ENCODE data around the gene SLC5A11.
"Not testable (repeated sequence)": the region's sequence is repeated elsewhere in the genome, so short reads cannot be mapped to it uniquely, and the experiment has no call there.

Gene SLC5A11

GRCh38 chr16:24834459-24835335 lies 11.1 kb upstream of the SLC5A11 start:
- no peak for DNase-seq (ENCODE audit: low read depth, low spot score)

- DNase-seq (ENCODE audit: low read depth, low spot score) = no peak
Measured at GRCh38 chr16:24836836-24837235, 8.9 kb upstream of the SLC5A11 start.

GRCh38 chr16:24837969-24838368 lies 7.8 kb upstream of the SLC5A11 start:
- no peak for DNase-seq (ENCODE audit: low read depth, low spot score)

DNA sequence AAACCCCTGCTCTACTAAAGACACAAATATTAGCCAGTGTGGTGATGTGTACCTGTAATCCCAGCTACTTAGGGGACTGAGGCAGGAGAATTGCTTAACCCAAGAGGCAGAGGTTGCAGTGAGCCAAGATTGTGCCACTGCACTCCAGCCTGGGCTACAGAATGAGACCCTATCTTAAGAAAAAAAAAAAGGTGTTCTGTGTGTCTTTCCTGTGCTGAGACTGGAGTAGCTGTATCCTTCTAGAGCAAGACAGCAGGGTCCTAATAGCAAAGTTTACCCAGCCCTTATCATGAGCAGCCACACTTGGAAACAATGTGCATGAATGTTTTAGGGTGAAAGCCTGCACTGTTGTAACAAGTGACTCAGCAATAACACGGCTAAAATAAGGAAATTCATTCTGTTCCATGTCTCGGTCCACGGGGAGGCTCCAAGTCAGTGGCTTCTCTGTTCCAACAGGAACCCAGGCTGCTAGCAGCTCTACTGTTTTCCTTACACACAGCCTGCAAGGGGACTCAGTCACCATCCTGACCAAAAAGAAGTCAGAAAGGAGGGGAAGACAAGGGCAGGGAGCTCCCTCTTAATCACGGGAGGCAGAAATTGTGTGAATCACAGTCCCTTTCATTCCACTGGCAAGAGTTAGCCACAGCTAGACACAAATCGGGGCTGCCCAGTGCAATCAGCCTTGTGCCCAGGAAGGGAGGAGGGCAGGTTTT lies 7.1 kb upstream of the SLC5A11 start:
- peak; percentile 15 for DNase-seq (ENCODE audit: low read depth, low spot score)

DNA sequence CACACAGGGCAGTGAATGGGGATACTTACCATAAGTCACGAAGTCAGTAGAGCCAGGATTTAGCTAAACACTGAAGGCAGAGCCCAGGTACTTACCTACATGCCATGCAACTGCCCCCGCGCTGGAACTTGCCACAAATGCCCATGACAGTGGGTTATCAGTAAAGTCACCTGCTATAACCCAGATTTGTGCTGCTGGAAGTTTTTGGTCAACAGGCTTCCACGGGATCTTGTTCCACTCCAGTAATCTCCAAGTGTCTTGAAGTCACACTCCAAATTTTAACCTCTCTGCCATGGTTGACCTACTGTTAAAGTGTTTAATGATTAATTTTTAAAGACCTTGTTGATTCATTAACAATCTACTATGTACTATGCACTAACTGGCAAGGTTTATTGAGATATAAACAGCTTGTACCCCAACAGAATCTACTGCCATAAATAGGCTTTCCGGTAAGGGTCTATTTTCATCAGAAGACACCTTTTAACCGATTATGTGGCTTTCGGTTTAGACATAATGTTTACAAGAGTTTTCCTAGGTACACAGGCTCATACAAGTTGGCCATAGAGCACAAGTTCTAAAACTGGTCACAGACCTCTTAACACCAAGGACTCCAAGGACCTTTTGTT lies 6.3 kb upstream of the SLC5A11 start:
- DNase-seq (ENCODE audit: low read depth, low spot score) = no peak

- DNase-seq (ENCODE audit: low read depth, low spot score) = no peak
Measured at GRCh38 chr16:24841291-24841690, 4.5 kb upstream of the SLC5A11 start.

DNA sequence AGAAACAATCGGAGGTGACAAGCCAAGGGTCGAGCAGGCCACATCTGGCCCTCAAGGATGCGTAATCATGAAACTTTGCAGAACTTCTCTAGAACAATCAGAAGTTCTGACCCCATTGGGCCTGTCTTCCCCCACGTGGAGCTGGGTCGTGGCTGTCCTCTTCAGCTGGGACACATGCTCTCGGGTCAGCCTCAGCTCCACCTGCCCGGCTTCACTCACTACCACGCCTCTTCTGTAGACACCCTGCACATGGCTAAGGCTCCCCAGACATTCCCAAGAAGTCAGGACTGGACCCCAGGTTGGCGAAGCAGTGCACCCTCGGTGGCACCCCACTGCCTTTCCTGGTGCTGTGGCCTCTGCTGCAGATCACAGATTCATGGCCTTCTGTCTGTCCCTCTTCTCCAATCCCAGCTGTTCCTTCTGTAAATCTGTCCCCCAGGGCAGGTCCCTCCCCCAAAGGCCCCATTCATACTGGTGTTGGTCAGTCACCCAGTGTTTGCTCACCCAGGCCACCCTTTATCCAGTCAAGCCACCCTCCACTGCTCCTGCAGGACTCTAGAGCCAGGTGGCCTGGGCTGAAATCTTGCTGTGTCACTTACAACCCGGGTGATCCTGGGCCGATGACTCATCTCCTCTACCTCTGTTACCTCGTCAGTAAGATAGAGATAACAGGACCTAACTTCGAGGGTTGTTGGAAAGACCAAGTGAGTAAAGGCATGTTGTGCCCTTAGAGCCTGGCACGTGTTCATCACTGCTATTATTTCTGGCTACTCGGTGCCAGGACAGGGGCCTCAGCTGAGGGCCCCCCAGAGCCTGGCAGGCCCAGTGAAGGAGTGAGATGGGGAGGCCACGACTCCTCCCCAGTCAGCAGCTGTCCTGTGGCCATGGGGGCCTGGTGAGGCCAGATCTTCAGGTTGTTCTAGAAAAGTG lies 1.4 kb upstream of the SLC5A11 start:
- DNase-seq (ENCODE audit: low read depth, low spot score) = no peak

DNA sequence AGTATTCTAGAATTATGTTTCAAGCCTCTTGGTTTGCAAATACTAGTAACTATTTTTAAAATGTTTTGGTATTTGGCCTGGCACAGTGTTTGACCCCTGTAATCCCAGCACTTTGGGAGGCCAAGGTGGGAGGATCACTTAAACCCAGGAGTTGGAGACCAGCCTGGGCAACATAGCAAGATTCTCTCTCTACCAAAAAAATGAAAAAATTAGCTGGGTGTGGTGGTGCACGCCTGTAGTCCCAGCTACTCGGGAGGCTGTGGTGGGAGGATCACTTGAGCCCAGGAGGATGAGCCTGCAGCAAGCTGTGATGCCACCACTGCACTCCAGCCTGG lies 765 bp upstream of the SLC5A11 start:
- not testable (repeated sequence) for DNase-seq (ENCODE audit: low read depth, low spot score)

DNA sequence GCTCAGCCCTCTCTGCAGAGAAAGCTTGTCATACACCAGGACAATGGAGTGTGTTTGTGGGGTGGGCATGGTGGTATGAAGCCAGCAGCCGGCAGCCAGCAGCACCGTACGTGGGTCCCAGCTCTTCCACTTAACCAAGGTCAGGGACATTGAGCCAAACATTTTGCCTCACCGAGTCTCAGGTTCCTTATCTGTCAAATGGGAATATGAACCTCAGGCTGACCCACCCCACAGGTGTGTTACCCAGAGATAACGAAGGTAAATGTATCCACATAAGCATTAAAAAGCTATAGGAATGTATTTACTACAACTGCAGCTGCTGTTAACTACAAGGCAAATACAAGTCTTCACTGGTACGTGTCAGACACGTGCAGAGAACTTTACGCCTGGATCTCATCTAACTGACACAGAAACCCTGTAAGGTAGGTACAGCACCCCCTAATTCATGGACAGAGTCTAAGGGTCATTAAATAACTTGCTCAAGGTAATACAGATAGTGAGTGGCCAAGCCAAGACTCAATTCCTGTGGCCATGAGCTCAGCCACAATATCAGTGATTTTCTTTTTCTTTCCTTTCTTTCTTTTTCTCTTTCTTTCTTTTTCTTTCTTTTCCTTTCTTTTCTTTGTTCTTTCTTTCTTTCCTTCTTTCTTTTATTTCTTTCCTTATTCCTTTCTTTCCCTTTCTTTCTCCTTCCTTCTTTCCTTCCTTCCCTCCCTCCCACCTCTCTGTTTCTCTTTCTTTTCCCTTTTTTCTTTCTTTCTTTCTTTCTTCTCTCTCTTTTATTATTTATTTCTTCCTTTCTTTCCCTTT lies 990 bp downstream of the SLC5A11 start:
- DNase-seq (ENCODE audit: low read depth, low spot score) = no peak

DNA sequence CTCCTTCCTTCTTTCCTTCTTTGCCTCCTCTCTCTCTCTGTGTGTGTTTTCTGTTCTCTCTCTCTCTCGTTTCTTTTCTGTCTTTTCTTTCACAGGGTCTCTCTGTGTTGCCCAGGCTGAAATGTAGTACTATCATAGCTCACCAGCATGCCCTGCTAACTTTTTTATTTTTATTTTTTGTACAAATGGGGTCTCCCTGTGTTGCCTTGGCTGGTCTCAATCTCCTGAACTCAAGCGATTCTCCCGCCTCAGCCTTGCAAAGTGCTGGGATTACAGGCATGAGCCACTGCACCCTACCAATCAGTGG lies 1.5 kb downstream of the SLC5A11 start:
- DNase-seq (ENCODE audit: low read depth, low spot score) = no peak

- no peak for DNase-seq (ENCODE audit: low read depth, low spot score)
Measured at GRCh38 chr16:24848065-24848464, 2.3 kb downstream of the SLC5A11 start.

- DNase-seq (ENCODE audit: low read depth, low spot score) = no peak
Measured at GRCh38 chr16:24849641-24850040, 3.9 kb downstream of the SLC5A11 start.

- no peak for DNase-seq (ENCODE audit: low read depth, low spot score)
Measured at GRCh38 chr16:24850289-24850938, 4.7 kb downstream of the SLC5A11 start.

DNA sequence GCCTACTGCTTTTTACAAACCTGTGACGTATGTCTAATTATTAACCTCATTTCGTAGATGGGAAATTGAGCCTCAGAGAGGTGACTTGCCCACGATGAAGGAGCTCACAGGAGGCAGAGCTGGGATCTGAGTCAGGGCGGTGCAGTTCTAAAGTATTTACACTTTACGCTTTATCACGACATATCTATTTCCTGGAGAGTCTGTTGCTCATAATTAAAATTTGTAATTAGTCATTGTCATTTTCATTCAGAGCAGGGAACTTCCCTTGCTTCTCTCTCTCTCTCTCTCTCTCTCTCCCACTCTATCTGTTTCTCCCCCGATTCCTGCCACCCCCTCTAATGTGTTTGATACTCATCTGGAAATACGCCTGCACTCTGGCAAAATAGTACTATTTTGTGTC lies 5.9 kb downstream of the SLC5A11 start:
- no peak for DNase-seq (ENCODE audit: low read depth, low spot score)

DNA sequence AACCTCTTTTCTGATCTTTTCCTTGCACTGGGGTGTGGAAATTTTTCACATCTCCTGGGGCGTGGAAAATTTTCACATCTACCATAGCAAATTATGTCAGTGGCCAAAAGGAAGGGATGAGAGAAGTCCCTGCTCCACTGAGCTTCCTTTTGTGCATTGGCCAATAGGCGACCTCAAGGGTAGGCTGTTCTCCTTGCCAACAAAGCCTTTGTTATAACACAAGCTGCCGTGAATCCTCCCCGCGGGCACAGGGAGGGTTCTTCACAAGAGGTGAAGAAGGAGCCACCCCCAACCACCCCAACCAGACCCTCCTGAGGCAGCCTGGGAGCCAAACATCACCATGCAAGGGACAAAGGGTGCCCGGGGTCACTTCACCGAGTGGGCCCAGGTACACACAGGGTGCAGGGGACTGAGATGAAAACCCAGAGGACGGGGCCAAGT lies 6.5 kb downstream of the SLC5A11 start:
- no peak for DNase-seq (ENCODE audit: low read depth, low spot score)

DNA sequence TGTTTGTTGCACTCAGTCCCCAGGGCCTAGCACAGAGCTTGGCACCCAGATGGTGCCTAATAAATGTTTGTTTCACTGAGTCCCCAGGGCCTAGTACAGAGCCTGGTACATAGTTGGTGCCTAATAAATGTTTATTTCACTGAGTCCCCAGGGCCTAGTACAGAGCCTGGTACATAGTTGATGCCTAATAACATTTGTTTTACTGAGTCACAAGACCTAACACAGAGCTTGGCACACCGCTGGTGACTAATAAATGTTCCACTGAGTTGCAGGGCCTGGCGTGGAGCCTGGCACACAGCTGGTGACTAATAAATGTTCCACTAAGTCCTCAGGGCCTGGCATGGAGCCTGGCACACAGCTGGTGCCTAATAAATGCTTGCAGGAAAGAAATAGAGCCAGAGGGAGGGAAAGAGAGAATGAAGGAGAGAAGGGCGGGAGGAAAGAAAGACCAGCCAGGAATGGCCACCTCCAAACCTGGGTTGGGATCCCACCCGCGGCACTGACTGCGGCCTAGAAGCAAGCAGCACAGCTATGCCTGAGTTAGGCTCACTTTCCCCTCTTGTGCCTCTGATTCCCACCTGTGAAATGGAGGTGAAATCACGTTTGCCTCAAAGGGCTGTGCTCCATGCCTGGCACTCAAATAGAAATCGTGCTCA lies 7.5 kb downstream of the SLC5A11 start:
- DNase-seq (ENCODE audit: low read depth, low spot score) = no peak

DNA sequence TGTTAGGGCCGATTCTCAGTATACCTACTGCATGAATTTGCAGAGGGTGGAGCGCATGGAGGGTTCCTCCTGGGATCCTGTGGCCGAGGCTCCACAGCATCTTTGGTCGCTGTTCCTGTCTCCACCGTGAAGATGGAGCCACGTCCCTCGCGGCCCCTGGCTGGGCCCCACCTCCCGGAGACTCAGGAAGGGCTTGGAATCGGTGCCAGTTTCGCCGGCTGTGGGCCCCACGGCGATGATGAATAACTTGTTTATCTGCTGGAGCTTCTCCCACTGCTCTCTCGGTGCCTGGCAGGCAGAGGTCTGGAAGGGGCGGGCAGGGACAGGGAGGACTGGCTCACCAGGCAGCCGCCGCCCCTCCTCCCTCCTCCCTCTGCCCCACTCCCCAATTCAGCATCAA lies 8.1 kb downstream of the SLC5A11 start:
- no peak for DNase-seq (ENCODE audit: low read depth, low spot score)

DNA sequence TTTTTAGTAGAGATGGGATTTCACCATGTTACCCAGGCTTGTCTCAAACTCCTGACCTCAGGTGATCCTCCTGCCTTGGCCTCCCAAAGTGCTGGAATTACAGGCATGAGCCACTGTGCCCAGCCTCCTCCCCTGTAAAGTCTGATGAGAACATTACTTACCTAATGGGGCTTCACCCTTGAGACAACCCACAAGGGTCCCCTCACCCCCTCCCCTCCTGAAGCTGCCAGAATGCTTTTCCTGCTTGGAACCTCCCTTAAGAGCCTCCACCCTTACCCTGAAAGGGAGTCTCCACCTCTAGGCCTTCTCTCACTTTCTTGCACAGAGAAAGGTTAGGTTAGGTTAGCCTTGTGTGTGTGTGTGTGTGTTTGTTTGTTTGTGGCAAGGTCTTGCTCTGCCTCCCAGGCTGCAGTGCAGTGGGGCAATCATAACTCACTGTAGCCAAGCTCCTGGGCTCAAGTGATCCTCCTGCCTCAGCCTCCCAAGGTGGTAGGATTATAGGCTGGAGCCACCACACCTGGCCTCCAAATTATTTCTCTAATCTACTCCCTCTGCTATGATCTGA lies 8.9 kb downstream of the SLC5A11 start:
- no peak for DNase-seq (ENCODE audit: low read depth, low spot score)

- DNase-seq (ENCODE audit: low read depth, low spot score) = no peak
Measured at GRCh38 chr16:24855678-24856077, 9.9 kb downstream of the SLC5A11 start.
